ENCODE data around the gene GJB1. TPM values are rescaled to one million over a fixed set of nuclear protein-coding genes. Genes with fewer than 3 reads are reported as not detected.

GJB1 gene
- not detected in 2 replicates for total RNA-seq
- long read RNA-seq = 0 reads

DNA sequence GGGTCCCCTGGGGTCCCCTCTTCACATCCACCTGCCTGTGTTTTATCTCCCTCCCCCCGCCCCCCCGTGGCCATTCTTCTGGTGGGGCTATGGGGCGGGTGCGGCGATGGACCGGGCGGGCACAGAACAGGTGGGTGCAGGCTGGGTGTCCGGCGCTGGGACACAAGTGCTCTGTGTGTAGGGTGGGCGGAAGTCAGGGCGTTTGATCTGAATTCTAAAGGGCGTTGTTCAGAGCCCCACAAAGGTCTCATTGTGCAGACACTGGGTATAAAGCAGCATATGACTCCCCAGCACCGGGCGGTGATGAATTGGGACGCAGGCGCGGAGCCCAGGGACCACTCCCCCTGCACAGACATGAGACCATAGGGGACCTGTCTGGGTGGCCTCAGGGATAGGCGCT, at the start of gene GJB1:
Gene GJB1 (plus strand): TSS at position 296 of the 400 bp plus-strand sequence. CDS start 484 bp downstream, outside the sequence.
- Mint-ChIP-seq H3K27me3 (ENCODE audit: unreplicated experiment) (peaks cover 4% of the 10 kb centered on the region), H3K36me3 (ENCODE audit: unreplicated experiment) (no peaks in the 10 kb centered on the region), H3K27ac (ENCODE audit: unreplicated experiment) (no peak within 1 kb of the TSS), H3K9me3 (ENCODE audit: unreplicated experiment) (no peaks in the 10 kb centered on the region), H3K4me3 (ENCODE audit: unreplicated experiment) (no peak within 1 kb of the TSS), H3K4me1 (ENCODE audit: unreplicated experiment) (peaks cover 3% of the 10 kb centered on the region)
- no peak for DNase-seq (ENCODE audit: extremely low spot score, unreplicated experiment)
- no peak for TF ChIP-seq CTCF (IDR thresholded peaks at IDR 0.05)

GRCh38 chrX:71173440-71173839, 49.6 kb upstream of the GJB1 start:
- Mint-ChIP-seq H3K9me3 (ENCODE audit: unreplicated experiment) (peaks cover 3% of the 10 kb centered on the region), H3K4me1 (ENCODE audit: unreplicated experiment) (no peaks in the 10 kb centered on the region), H3K4me3 (ENCODE audit: unreplicated experiment) (no peak overlapping the region), H3K27ac (ENCODE audit: unreplicated experiment) (no peak overlapping the region), H3K36me3 (ENCODE audit: unreplicated experiment) (no peaks in the 10 kb centered on the region), H3K27me3 (ENCODE audit: unreplicated experiment) (peaks cover 3% of the 10 kb centered on the region)
- no peak for TF ChIP-seq CTCF (IDR thresholded peaks at IDR 0.05)
- no peak for DNase-seq (ENCODE audit: extremely low spot score, unreplicated experiment)

GRCh38 chrX:71174795-71175194, 48.2 kb upstream of the GJB1 start:
- no peak for TF ChIP-seq CTCF (IDR thresholded peaks at IDR 0.05)
- Mint-ChIP-seq H3K4me3 (ENCODE audit: unreplicated experiment) (no peak overlapping the region), H3K9me3 (ENCODE audit: unreplicated experiment) (peaks cover 3% of the 10 kb centered on the region), H3K4me1 (ENCODE audit: unreplicated experiment) (no peaks in the 10 kb centered on the region), H3K36me3 (ENCODE audit: unreplicated experiment) (no peaks in the 10 kb centered on the region), H3K27ac (ENCODE audit: unreplicated experiment) (no peak overlapping the region), H3K27me3 (ENCODE audit: unreplicated experiment) (peaks cover 3% of the 10 kb centered on the region)
- no peak for DNase-seq (ENCODE audit: extremely low spot score, unreplicated experiment)

GRCh38 chrX:71175531-71175930, 47.5 kb upstream of the GJB1 start:
- DNase-seq (ENCODE audit: extremely low spot score, unreplicated experiment) = no peak
- H3K9me3 Mint-ChIP-seq (ENCODE audit: unreplicated experiment) = peaks cover 3% of the 10 kb centered on the region
- no peak overlapping the region for H3K27ac Mint-ChIP-seq (ENCODE audit: unreplicated experiment)
- H3K36me3 Mint-ChIP-seq (ENCODE audit: unreplicated experiment) = no peaks in the 10 kb centered on the region
- H3K4me1 Mint-ChIP-seq (ENCODE audit: unreplicated experiment) = no peaks in the 10 kb centered on the region
- no peak for TF ChIP-seq CTCF (IDR thresholded peaks at IDR 0.05)
- peaks cover 3% of the 10 kb centered on the region for H3K27me3 Mint-ChIP-seq (ENCODE audit: unreplicated experiment)
- no peak overlapping the region for H3K4me3 Mint-ChIP-seq (ENCODE audit: unreplicated experiment)

DNA sequence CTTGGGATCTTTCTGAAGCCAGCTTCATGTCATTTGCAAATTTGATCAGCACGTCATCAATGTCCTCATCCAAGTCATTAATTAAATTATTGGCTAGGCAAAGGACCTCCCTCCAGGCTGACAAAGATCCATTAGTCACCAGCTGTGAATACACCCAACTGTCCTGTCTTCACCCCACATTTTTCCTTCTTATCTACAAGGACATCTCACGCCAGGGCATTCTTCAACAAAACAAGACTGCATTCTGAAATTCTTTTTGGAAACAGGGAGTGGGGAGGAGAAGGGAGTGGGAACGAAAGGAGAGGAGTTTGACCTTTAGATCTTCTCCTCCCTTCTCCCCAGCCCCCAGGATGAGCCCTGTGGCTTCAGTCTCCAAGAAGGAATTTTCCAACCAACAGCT, 45.7 kb upstream of the GJB1 start:
- no peak for TF ChIP-seq CTCF (IDR thresholded peaks at IDR 0.05)
- no peak overlapping the region for H3K27ac Mint-ChIP-seq (ENCODE audit: unreplicated experiment)
- no peaks in the 10 kb centered on the region for H3K36me3 Mint-ChIP-seq (ENCODE audit: unreplicated experiment)
- H3K27me3 Mint-ChIP-seq (ENCODE audit: unreplicated experiment) = peaks cover 3% of the 10 kb centered on the region
- peaks cover 3% of the 10 kb centered on the region for H3K9me3 Mint-ChIP-seq (ENCODE audit: unreplicated experiment)
- DNase-seq (ENCODE audit: extremely low spot score, unreplicated experiment) = no peak
- no peaks in the 10 kb centered on the region for H3K4me1 Mint-ChIP-seq (ENCODE audit: unreplicated experiment)
- H3K4me3 Mint-ChIP-seq (ENCODE audit: unreplicated experiment) = no peak overlapping the region

All from osteocyte (in vitro differentiated cells).